GM18909 (cell line): Measurements from ENCODE around the gene RUSC1.
"Not testable (repeated sequence)": the region's sequence is repeated elsewhere in the genome, so short reads cannot be mapped to it uniquely, and the experiment has no call there.

Source experiments
- ATAC-seq: cut with Tn5 transposase; IDR thresholded peaks from one replicate; pipeline ENCODE4 v1.9.1; 2021; ENCODE audit warnings: mild to moderate bottlenecking; ENCODE audit not compliant: unreplicated experiment, poor library complexity

The RUSC1 gene

GRCh38 chr1:155320661-155321617 is at the start of gene RUSC1:
TSS of gene RUSC1 (plus strand) at chr1:155320894. CDS start at chr1:155321774, 880 bp downstream.
- ATAC-seq: no peak

DNA sequence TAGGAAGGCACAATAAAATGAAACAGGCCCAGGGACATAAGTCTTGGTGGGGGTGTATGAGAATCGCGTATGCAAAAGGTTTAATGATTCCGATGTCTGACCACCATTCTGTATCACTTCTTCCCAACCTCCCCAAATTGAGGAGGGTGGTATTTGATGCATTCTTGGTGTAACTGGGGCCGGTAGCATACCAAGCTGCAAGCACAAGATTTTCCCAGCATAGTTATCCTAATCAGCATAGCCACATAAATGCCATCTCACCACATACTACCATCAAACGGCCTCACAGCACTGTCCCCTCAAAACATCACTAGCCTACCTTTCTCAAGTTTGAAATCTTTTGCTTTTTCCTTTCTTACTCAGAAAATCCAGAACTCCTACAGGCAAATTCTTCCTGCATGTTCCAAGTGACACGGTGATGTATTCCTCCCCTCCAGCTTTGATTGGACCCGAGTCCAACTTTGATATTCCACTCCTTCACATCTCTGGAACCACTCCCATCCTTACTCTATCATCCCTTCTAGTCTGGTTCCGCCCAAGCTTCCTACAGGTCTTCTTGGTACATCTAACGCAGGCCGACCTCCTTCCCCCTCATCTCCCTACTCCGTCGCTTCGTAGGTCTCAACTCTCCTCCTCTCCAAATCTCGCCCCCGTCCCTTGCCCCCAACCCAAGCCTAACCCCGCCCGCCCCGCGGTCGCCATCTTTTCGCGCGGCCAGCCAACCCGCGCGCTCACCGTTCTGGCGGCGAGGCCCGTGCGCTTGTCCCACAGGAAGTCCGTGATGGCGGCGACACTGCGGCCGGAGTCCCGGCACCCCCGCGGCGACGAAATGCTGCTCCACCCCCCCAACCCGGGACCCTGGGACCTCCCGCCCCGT is 48.0 kb upstream of the RUSC1 start:
- ATAC-seq: peak; percentile 30

DNA sequence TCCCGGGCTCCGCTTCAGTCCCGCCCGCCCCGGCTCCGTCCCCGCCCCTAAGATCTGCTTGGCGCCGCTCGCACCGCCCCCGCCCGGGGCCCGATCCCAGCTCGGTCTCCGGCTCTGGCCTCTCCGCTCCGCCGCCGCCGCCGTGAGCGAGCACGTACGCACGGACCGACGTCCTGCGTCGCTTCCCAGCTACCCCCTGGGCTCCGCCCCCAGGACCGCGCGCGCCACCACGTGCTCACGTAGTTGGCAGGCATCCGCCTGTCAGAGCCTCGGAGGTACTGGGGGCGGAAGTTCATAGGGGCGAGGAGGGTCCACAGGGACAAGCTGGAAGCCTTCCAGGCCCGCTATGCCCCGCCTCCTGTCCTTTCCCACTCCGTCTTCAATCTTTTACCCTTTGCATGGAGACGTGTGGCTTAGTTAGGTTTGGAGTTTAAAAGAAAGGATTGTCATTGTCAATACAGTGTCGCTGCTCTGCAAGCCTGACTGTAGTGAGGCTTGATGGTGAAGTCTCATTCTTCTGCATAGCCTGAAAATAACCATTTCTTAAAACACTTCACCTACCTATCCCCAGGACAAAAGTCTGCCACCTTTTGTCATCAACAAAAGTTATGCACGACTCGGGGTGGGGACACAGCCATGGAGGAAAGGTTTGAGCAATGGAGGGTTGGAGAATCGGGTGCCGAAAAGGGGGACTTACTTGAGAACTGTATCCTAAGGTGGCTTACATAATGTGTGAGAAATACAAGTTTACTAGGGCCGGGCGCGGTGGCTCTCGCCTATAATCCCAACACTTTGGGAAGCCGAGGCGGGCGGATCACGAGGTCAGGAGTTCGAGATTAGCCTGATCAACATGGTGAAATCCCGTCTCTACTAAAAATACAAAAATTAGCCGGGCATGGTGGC is 47.1 kb upstream of the RUSC1 start, which contains the start of gene CLK2:
CLK2 (minus strand) TSS at position 162 of the 903 bp plus-strand sequence. CDS start 2,527 bp downstream, outside the sequence.
- ATAC-seq: peak; percentile 79

GRCh38 chr1:155277070-155277901 is 43.4 kb upstream of the RUSC1 start, which contains the start of gene HCN3:
TSS of gene HCN3 (plus strand) at chr1:155277463. CDS start at chr1:155277591, 128 bp downstream.
- ATAC-seq: peak; percentile 64

DNA sequence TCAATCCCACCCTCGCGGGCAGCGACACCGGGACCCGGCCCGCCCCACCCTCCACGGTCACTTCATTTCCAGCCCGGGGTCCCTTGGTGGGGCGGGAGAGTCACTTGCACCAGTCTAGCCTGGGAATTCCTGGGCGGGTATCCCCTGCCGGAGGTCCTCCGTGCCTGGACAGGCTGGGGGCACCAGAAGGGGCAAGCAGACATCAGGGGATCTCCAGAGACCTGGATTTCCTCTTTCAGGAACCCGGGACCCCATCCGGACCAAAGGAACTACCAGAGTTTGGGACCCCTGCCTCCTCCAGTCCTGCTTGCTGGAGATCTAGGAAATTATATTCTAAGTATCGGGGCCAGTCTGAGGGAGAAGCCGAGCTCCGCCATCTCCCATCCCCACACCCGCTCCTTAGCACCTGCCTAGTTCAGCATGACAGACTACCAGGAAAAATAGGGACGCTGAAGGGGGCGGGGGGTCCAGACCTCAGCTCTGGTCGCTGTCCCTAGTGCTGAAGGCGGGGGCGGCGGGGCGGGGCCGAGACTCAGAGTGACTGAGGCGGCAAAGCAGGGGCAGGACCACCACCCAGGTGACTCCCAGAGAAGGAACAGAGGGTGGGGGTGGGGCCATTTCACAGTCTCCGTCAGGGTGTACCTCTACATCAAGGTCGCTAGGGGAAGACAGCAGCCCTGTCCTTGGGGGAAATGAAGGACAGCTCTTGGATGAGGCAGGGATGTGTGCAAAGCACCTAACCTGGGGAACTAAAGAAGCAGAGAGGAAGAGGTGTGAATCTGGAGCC is 42.6 kb upstream of the RUSC1 start:
- no peak for ATAC-seq

DNA sequence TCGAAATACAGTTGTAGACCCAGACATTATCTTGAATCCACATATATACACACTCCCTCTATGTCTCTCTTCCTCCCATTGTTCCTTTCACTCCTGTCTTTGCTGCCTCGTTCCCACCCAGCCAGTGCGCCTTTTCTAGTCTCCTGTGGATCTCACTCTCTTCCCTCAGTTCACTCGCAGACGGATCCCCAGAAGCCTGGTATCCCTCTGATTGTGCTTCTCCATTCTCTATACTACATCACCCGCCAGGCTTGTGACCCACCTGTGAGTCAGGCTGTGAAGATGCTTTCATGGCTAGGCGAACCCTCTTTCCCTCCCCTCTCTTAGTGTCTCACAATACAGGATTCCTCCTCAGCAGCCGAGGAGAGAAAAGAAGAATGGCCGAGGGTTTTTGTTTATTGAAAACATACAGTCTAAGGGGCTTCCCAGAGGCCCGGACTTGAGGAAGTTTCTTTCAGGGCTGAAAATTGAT is 42.0 kb upstream of the RUSC1 start:
- ATAC-seq: no peak

DNA sequence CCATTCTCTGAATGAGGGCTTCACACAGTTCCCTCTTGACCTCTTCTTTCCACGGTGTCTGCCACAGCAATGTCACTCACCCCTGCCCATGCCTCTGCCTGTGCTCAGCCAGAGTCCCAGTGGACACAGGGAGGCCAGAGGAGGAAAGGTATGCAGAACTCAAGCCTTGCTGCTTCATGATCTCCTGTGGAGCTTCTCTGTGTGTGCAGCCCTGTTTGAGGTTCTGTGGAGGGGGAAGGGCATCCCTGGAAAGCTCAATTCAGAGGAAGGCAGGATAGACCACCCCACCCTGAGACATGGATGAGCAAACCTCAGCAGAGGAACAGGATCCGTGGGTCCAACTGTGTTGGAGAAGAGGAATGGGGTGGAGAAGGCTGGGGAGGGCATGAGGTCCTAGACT is 41.4 kb upstream of the RUSC1 start:
- ATAC-seq: no peak

DNA sequence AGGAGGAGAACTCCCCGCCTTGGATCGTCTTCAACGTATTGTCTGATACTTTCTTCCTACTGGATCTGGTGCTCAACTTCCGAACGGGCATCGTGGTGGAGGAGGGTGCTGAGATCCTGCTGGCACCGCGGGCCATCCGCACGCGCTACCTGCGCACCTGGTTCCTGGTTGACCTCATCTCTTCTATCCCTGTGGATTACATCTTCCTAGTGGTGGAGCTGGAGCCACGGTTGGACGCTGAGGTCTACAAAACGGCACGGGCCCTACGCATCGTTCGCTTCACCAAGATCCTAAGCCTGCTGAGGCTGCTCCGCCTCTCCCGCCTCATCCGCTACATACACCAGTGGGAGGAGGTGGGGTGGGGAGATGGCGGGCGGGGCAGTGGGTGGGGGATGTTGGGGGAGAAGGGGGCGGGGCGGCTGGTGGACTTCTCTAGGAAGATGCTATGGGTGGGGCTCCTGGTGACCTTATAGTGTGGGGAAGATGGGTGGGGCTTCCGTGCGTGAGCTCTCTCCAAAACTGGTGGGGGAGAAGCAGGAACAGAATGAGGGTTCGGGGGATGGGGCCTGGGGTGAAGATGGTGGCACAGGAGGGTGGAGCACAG is 38.1 kb upstream of the RUSC1 start:
- no peak for ATAC-seq

GRCh38 chr1:155284476-155284875 is 36.2 kb upstream of the RUSC1 start:
- no peak for ATAC-seq

- ATAC-seq: no peak
These were observed 35.6 kb upstream of the RUSC1 start for GRCh38 chr1:155285063-155285462.

DNA sequence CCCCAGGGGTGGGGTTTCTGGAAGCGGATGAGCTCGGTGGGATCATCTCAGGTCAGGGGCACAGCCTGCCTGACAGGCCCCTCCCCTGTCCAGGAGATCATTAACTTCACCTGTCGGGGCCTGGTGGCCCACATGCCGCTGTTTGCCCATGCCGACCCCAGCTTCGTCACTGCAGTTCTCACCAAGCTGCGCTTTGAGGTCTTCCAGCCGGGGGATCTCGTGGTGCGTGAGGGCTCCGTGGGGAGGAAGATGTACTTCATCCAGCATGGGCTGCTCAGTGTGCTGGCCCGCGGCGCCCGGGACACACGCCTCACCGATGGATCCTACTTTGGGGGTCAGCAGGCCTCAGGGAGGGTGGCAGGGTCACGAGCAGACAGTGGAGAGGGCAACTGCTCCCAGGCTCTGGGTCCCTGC is 35.1 kb upstream of the RUSC1 start:
- ATAC-seq: no peak

DNA sequence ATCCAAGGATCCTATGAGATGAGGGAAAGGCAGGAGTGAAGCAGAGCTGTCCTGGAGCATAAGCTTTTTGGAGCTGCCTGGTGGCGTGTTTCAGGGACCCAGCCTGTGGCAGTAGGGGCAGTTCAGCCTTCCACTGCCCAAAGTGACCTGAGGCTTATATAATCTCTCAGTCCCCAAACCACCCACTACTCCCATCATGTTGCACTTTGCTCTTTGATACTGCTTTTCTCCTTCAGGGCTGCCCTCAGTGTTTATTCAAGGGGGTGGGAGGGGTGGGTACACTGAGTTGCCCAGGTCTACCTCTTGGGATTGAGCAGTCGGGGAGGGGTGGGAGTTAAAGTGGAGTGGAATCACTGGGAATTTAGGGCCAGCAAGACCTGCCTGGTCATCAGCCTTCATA is 34.1 kb upstream of the RUSC1 start:
- no peak for ATAC-seq

DNA sequence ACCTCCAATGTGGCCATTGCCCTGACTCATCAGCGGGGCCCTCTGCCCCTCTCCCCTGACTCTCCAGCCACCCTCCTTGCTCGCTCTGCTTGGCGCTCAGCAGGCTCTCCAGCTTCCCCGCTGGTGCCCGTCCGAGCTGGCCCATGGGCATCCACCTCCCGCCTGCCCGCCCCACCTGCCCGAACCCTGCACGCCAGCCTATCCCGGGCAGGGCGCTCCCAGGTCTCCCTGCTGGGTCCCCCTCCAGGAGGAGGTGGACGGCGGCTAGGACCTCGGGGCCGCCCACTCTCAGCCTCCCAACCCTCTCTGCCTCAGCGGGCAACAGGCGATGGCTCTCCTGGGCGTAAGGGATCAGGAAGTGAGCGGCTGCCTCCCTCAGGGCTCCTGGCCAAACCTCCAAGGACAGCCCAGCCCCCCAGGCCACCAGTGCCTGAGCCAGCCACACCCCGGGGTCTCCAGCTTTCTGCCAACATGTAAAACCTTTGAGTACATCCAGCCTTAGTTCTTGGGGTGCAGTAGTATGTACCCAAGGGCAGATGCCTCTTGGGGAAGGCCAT is 32.6 kb upstream of the RUSC1 start:
- no peak for ATAC-seq

DNA sequence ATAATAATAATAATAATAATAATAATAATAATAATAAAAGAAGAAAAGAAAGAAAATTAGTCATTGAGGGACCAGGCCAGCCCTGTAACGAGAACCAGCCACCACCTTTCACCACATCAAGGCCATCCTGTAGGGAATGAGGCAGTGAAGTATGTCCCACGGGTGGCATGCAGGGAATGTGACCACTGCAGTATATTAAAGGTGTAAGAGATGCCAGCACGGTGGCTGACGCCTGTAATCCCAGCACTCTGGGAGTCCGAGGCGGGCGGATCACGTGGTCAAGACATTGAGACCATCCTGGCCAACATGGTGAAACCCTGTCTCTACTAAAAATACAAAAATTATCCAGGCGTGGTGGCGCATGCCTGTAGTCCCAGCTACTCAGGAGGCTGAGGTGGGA is 29.7 kb upstream of the RUSC1 start:
- ATAC-seq: not testable (repeated sequence)

DNA sequence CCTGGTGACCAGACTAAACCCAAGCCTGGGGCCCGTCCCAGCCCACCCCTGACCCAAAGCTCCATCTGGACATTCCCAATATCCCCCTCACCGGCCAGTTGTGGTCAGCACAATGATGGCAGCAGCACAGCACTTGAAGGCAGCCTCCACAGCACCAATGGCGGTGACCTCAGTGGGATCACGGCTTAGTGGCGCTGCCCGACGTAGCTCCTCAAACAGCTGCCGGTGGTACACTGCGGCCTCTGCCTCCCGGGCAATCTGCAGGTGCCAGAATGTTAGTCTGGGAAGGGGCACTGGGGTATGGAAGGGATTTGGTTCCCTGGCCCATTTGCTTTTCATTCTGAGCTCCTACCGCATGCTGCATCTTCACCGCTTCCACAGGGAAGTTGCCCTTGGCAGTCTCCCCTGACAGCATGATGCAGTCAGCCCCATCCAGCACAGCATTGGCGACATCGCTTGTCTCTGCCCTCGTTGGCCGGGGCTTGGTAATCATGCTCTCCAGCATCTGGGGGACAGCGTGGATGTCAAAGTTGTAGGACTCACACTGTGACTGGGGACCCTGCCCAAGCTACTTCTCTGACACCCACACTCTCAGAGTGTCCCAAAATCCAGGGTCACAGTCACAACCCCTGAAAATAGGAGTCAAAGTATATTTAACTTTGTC is 27.5 kb upstream of the RUSC1 start:
- ATAC-seq: no peak

- ATAC-seq: no peak
These were observed 26.0 kb upstream of the RUSC1 start for GRCh38 chr1:155294520-155295182.
